HEK293T (cell line): ENCODE data around the gene TMEM240.
"Not testable (repeated sequence)": the region's sequence is repeated elsewhere in the genome, so short reads cannot be mapped to it uniquely, and the experiment has no call there.

ENCODE experiments used
- CTCF ChIA-PET: fragments of 350-600 bp; formaldehyde crosslinking; extraction: SDS; loops from one replicate; lab custom pipeline; 2021; ENCODE audit warnings: antibody characterized with exemption, inconsistent platforms; lab: Yijun Ruan, JAX
- POLR2A ChIA-PET: fragments of 350-600 bp; formaldehyde crosslinking; extraction: SDS; loops from one replicate; lab custom pipeline; 2020; ENCODE audit warnings: antibody characterized with exemption, inconsistent platforms; lab: Yijun Ruan, JAX
- DNase-seq: peaks from one replicate; pipeline ENCODE4 v3.0.0; 2012; ENCODE audit warnings: mixed read lengths; ENCODE audit errors: extremely low spot score
- ARNT ChIP-seq: fragments of 450-650 bp; IDR thresholded peaks from 2 replicates; pipeline ENCODE4 v1.6.1; 2017; ENCODE audit warnings: mild to moderate bottlenecking
- BHLHE40 ChIP-seq: fragments of 450-650 bp; IDR thresholded peaks from 2 replicates; pipeline ENCODE4 v1.6.1; 2016; ENCODE audit warnings: mild to moderate bottlenecking, moderate library complexity, borderline replicate concordance
- CTBP1 ChIP-seq: fragments of 450-650 bp; IDR thresholded peaks from 2 replicates; pipeline ENCODE4 v1.6.1; 2016; ENCODE audit warnings: borderline replicate concordance
- ELF4 ChIP-seq: fragments of 450-650 bp; IDR thresholded peaks from 2 replicates; pipeline ENCODE4 v1.6.1; 2017; ENCODE audit warnings: antibody characterized with exemption
- FOXA1 ChIP-seq: fragments of 450-650 bp; IDR thresholded peaks from 2 replicates; pipeline ENCODE4 v1.6.1; 2016; ENCODE audit warnings: mild to moderate bottlenecking
- FOXK2 ChIP-seq: fragments of 450-650 bp; IDR thresholded peaks from 2 replicates; pipeline ENCODE4 v1.6.1; 2016; ENCODE audit warnings: mild to moderate bottlenecking
- FOXM1 ChIP-seq: fragments of 450-650 bp; IDR thresholded peaks from 2 replicates; pipeline ENCODE4 v1.6.1; 2017; ENCODE audit warnings: mild to moderate bottlenecking, borderline replicate concordance
- HDGF ChIP-seq: fragments of 450-650 bp; IDR thresholded peaks from 2 replicates; pipeline ENCODE4 v1.6.1; 2017; ENCODE audit warnings: antibody characterized with exemption, borderline replicate concordance
- L3MBTL2 ChIP-seq: fragments of 450-650 bp; conservative IDR thresholded peaks from 2 replicates; pipeline ENCODE4 v1.6.1; 2016; ENCODE audit warnings: mild to moderate bottlenecking
- LEF1 ChIP-seq: fragments of 450-650 bp; IDR thresholded peaks from 2 replicates; pipeline ENCODE4 v1.6.1; 2017; ENCODE audit warnings: mild to moderate bottlenecking, borderline replicate concordance
- NFRKB ChIP-seq: fragments of 450-650 bp; IDR thresholded peaks from 2 replicates; pipeline ENCODE4 v1.6.1; 2016; ENCODE audit warnings: mild to moderate bottlenecking, moderate library complexity
- PKNOX1 ChIP-seq: fragments of 450-650 bp; IDR thresholded peaks from 2 replicates; pipeline ENCODE4 v1.6.1; 2016
- SP1 ChIP-seq: fragments of 450-650 bp; IDR thresholded peaks from 2 replicates; pipeline ENCODE4 v1.6.1; 2017
- SUZ12 ChIP-seq: fragments of 450-650 bp; IDR thresholded peaks from 2 replicates; pipeline ENCODE4 v1.6.1; 2016; ENCODE audit warnings: mild to moderate bottlenecking
- TARDBP ChIP-seq: fragments of 450-650 bp; IDR thresholded peaks from 2 replicates; pipeline ENCODE4 v1.6.1; 2016
- ZNF384 ChIP-seq: fragments of 450-650 bp; IDR thresholded peaks from 2 replicates; pipeline ENCODE4 v1.6.1; 2016

TMEM240 gene

DNA sequence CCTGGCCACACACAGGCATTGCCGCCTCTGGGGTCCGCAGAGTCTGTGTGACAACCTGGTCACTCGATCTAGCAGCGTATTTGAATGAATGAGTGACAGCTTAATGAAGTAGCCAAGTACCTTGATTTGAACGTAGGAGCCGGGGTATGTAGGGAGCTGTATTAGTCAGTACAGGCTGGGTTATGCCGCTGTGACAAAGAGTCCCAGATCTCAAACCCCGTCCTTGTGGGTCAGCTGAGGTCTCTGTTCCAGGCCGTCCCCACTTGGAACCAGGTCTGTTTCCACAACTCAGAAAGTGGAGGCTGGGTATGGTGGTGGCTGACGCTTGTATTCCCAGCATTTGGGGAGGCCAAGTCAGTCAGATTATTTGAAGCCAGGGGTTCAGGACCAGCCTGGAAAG, 48.8 kb downstream of the TMEM240 start:
- DNase-seq, result no peak
- TF ChIP-seq L3MBTL2, result no peak
- no peak for TF ChIP-seq BHLHE40
- no peak for TF ChIP-seq ZNF384
- TF ChIP-seq FOXK2, result no peak
- no peak for TF ChIP-seq PKNOX1
- no peak for TF ChIP-seq HDGF
- TF ChIP-seq NFRKB, result no peak
- TF ChIP-seq SUZ12, result no peak
- CTCF ChIA-PET, result no interaction called here
- POLR2A ChIA-PET, result no interaction called here

DNA sequence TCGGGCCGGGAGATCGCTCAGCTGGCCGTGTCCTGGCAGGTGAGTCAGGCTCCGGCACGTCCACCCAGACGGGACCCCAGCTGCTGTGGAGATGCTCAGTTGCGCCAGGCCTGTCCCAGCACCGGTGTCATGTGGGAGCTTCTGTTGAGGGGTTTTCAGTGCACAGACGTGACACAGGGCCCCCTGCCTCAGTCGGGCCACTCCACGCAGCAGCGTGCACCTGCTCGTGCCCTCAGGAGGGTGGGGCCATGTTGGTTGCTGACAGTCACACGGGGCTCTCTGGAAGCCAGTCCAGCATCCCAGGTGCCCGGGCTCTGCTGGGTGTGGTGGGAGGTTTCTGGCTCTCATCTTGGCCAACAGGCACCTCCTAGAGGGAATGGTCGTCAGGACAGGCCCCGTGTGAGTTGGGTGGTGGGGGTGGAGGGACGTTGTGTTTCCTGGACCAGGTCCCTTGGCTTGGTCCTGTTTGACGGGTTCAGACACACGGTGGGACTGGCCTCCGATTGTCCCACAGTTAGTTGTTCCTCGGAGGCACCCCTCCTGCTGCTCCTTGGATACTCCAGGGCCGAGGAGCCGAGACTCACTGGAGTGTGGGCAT, 49.7 kb downstream of the TMEM240 start:
- no peak for DNase-seq
- ChIA-PET POLR2A (no interaction called here), CTCF (no interaction called here)
- no peak for TF ChIP-seq SUZ12
- TF ChIP-seq HDGF, result no peak
- TF ChIP-seq ARNT, result no peak
- TF ChIP-seq FOXK2, result no peak
- no peak for TF ChIP-seq SP1
- TF ChIP-seq ZNF384, result no peak

- TF ChIP-seq FOXK2 (no peak), CTBP1 (no peak), L3MBTL2 (no peak), ELF4 (no peak), BHLHE40 (no peak), SP1 (no peak), TARDBP (no peak), HDGF (no peak), NFRKB (no peak), SUZ12 (no peak), ZNF384 (no peak), ARNT (no peak), FOXA1 (no peak), PKNOX1 (no peak), FOXM1 (no peak), LEF1 (no peak)
- POLR2A ChIA-PET, result no interaction called here
- no peak for DNase-seq
- CTCF ChIA-PET, result no interaction called here
Measured at GRCh38 chr1:1489861-1490260, 50.6 kb downstream of the TMEM240 start.

DNA sequence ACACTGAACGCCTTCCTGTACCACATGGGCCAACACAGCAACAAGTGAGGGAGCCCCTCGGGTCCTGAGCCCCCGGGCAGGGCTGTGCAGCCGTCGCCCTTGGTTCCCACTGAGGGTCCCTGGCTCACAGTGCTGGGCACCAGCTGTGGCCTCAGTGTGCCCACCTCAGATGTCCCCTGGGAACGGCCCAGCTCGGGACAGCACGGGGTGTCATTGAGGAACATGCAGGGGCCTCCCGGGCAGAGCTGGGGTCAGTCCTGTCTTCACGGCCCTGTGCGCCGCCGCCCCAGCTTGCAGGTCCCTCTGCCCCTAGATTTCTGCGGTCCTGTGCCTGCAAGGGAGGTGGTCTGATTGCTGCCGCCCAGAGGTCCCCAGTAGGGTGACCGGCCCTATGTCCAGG, 51.2 kb downstream of the TMEM240 start:
- no peak for TF ChIP-seq HDGF
- POLR2A ChIA-PET, result no interaction called here
- no peak for DNase-seq
- CTCF ChIA-PET, result no interaction called here

- ChIA-PET CTCF (no interaction called here), POLR2A (no interaction called here)
- DNase-seq, result no peak
- TF ChIP-seq NFRKB (no peak), TARDBP (no peak), CTBP1 (no peak), L3MBTL2 (no peak), ELF4 (no peak), PKNOX1 (no peak), SUZ12 (no peak), LEF1 (no peak)
Measured at GRCh38 chr1:1487701-1488100, 52.7 kb downstream of the TMEM240 start.

DNA sequence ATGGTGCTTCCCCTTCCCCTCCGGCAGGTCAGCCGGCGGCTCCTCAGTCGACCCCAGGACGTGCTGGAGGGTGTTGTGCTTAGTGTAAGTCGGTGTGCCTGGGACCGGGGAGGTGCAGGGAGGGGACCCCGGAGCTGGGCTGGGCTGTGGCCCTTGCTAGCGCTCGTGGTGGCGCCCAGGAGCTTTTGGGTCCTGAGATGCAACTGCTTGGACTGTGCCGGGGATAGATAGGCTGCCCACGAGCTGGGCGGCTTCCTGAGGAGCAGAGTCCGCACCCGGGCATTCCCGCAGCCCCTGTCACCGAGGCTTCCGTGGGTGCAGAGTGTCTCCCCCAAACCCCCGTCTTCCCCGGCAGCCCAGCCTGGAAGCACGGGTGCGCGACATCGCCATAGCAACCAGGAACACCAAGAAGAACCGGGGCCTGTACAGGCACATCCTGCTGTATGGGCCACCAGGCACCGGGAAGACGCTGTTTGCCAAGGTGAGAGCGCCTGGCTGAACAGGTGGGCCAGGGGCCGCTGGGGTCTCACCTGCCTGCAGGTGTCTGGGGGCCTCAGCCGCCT, 54.6 kb downstream of the TMEM240 start:
- POLR2A ChIA-PET, result interaction anchor here (0.5 kb wide), 1 partner anchor 110 kb away, joined by 3 read pairs; no protein-coding TSS in a partner anchor
- DNase-seq, CTCF ChIA-PET: not testable (repeated sequence)

GRCh38 chr1:1484976-1485750, 55.3 kb downstream of the TMEM240 start:
- DNase-seq, POLR2A ChIA-PET, CTCF ChIA-PET: not testable (repeated sequence)
